H4 (cell line): Measurements from ENCODE around the gene MMP15. TPM values are rescaled to one million over a fixed set of nuclear protein-coding genes. Genes with fewer than 3 reads are reported as not detected.
"Not testable (repeated sequence)": the region's sequence is repeated elsewhere in the genome, so short reads cannot be mapped to it uniquely, and the experiment has no call there.

Experiments used
- DNase-seq: peaks from one replicate; pipeline ENCODE4 v3.0.0-alpha.2; 2015; ENCODE audit warnings: low spot score
- total RNA-seq: library from RNA; depleted of rRNA; stranded (reverse); fragments of >200 nt; shearing (Covaris generic); gene quantifications from 2 replicates; pipeline ENCODE4 v1.2.3, GENCODE V29; 2014

The MMP15 gene
- total RNA-seq, 1 experiment from 2014 or later, result 2.0 TPM

DNA sequence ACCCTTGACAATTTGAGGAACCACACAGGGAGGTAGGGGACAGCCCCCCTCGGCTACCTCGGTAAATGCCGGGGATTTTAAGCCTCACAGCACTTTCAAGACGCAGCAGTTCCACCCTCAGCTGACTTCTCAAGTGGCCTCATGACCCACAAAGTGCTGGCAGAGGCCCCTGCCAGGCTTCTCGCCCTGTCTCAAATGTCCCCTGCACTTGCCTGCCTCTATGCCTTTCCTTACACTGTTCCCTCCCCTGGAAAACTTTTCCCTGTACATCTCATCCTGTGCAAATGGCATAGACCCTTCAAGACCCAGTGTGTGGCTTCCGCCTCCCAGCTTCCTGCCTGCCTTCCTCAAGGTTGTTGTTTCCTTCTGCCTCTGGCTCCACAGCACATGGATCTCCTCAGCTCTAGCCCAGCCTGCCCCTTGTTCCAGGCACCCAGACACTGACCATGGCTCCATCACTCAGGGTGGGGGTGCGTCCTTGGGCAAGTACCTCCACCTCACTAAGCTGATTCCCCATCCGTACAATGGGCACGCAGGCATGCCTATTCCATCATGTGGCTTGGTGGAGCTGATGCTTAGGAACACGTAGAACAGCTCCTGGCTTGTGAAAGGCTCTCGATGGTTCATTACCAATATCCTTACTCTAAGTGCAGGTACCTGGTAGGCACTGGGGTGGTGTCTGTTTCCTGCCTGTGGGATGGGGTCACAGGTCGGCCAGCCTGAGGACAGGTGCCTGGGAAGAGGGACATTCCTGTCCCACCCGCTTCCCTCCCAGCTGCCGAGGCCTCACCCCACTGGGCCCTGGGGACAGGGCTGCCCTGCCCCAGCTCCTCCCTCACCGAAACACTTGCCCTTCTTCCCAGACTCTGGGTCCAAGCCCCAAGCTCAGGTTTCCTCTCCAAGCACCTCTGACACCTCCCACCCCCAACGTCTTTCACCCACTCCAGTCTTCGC lies 24.0 kb downstream of the MMP15 start:
- DNase-seq, result no peak

GRCh38 chr16:58051296-58051695 lies 25.7 kb downstream of the MMP15 start:
- no peak for DNase-seq

DNA sequence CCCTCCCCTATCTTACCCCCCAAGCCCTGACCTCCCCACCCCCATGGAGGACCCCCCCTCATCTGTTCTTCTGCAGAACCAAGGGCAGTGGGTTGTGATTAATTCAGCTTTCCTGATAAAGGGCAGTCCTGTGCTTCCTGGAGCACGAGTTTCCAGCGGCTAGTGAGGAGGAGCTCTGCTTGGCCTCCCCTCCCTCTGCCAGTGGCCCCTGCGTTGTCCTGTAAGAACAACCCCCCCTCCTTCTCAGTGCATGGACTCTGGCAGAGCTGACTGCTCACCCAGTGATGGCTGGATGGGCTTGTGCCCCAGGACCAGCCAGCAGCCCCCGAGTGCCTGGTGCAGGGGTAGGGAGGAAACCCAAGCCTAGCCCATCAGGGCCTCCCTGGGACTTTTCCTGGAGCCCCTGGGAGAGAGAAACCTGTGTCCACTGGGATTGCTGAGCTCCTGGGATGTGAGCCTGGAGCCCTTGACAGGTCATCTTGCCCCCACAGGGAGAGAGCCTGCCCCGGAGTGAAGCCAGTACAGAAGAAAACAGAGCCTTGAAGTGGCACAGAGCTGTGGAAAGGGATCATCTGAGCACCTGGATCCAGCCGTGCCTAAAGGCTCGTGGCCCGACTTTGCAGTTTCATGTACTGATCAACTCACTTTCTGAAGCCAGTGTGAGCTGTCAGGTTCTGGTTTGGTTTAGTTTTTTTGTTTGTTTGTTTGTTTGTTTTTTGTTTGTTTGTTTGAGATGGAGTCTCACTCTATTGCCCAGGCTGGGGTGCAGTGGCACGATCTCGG lies 26.5 kb downstream of the MMP15 start:
- no peak for DNase-seq

DNA sequence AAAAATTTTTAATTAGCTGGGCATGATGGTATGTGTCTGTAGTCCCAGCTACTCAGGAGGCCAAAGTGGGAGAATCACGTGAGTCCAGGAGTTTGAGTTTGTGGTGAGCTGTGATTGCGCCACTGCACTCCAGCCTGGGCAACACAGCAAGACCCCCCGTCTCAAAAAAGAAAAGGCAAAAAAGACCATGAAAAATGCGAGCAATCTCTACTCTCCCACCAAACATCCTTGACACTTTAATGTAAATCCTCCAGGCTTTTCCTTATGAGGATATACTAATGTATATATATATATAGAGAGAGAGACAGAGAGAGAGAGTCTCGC lies 28.1 kb downstream of the MMP15 start:
- DNase-seq, result no peak

DNA sequence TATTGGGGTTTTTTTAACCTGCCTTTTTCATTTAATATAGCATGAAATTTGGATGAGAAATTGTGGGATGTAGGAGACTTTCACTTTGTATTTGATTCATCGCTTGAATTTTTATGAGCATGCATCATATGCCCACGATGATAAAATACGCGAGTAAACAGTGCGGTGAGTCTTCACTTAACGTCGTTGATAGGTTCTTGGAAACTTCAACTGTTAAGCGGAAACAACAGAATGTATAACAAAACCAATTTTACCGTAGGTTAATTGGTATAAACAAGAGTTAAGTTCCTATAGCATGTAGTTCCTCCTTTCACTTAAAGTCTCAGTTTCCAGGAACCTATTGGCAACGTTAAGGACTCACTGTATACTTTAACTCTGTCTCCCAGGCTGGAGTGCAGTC lies 28.7 kb downstream of the MMP15 start:
- DNase-seq, result no peak

DNA sequence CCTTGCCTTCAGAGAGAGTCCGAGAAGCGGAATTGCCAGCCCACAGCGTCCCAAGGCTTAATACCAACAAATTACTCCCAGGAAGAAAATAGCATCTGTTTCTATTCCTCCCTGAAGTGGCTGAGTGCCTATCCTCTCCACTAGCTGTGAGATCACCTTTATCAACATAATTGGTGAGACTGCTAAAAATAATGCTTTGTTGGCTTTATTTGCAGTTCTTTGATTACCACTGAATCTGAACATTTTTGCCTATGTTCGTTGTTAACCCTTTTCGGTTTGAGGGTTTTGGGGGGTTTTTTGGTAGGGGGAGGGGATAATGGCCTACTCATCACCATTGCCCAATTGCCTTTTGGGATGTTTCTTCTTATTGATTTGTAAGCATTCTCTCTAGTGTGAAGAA lies 31.0 kb downstream of the MMP15 start:
- no peak for DNase-seq

GRCh38 chr16:58057121-58057520 lies 31.6 kb downstream of the MMP15 start:
- DNase-seq, result no peak

DNA sequence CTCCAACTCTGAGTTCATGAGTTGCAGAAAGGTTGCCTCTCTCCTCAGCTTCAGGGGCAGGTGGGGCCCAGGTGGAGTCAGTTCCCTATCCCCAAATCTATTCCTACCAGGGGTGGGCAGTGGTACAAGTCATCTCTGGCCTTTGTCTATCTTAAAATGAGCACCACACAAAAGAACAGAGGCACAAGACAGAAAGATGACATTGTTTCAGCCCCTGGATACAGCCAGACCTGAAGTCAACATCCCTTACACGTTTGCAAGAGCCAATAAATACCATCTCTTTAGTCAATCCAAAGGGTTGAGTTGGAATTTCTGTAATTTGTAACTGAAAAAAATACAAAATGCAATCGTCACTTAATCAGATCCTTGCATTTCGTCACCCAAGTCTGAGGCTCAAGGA lies 32.2 kb downstream of the MMP15 start:
- DNase-seq, result no peak

DNA sequence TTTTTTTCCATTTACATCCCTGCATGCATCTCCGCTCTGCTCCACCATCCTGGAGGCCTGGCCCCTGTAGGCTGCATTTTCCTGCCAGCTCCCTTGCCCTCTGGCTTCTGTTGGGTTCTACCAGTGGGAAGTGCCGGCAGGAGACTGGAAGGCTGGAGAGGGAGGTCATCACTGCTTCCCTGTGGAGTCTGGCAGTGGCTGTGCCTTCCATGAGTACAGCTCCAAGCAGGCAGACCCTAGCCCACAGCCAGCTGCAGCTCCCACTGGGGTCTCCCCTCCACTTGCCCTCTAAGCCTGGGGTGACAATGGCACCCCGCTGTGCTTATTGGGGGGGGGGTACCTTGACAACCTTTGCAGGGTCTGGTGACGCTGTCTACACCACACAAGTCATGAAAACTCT lies 37.3 kb downstream of the MMP15 start:
- no peak for DNase-seq

- DNase-seq, result no peak
Measured at GRCh38 chr16:58063377-58064076, 38.0 kb downstream of the MMP15 start.

- no peak for DNase-seq
Measured at GRCh38 chr16:58070585-58070984, 45.0 kb downstream of the MMP15 start.

- not testable (repeated sequence) for DNase-seq
Measured at GRCh38 chr16:58072134-58072533, 46.6 kb downstream of the MMP15 start.

- not testable (repeated sequence) for DNase-seq
Measured at GRCh38 chr16:58073086-58073485, 47.5 kb downstream of the MMP15 start.

DNA sequence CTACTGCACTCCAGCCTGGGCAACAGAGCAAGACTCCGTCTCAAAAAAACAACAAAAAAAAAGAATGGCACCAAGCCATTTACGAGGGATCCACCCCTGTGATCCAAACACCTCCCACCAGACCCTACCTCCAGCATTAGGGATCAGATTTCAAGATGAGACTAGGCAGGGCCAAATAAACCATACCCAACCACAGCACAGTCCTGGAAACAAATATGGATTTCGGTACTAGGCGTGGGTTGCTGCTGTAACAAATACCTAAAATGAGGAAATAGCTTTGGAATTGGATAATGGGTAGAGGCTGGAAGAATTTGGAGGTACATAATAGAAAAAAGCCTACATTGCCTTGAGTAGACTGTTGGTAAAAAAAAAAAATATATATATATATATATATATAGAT lies 49.1 kb downstream of the MMP15 start:
- no peak for DNase-seq

DNA sequence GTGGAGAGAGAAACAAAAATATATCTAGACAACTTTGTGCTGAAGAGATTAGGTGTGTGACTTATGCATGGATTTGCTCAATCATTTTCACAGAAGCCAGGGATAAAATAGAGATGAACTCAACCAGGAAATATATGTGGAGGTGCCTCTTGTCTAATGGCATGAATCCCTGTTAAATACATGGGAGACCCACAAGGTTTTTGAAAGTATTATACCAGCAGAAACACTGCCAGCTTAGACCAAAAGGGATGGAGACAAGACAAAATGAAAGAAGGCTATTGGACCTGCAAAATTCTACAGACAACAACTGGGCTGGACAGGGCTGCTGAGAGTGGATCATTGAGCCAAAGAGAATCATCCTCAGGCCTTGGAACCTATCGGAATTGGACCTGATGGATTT lies 51.0 kb downstream of the MMP15 start:
- no peak for DNase-seq

DNA sequence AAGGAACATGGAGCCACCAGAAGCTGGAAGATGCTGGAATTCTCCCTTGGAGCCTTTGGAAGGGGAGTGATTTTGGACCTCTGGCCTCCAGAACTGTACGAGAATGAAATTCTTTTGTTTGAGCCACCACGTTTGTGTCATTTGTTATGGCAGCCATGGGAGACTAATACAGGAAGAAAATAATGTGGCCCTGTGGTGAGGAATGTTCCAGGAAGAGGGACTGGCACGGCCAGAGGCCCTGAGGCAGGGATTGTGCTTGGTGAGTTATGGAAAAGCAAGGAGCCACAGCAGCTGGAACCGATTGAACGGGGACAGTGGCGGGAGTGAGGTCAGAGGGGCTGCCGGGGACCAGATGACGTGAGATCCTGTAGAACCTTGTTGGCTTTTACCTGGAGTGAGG lies 52.2 kb downstream of the MMP15 start:
- no peak for DNase-seq

DNA sequence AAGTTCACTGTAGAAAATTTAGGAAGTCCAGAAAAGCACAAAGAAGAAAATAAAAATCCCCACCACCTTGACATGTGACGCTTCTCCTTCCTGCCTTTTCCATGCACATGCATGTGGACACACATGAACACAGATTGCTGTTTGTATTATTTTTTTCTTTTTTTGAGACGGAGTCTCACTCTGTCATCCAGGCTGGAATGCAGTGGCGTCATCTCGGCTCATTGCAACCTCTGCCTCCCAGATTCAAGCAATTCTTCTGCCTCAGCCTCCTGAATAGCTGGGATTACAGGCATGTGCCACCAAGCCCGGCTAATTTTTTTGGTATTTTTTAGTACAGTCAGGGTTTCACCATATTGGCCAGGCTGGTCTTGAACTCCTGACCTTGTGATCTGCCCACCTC lies 55.1 kb downstream of the MMP15 start:
- DNase-seq, result not testable (repeated sequence)

DNA sequence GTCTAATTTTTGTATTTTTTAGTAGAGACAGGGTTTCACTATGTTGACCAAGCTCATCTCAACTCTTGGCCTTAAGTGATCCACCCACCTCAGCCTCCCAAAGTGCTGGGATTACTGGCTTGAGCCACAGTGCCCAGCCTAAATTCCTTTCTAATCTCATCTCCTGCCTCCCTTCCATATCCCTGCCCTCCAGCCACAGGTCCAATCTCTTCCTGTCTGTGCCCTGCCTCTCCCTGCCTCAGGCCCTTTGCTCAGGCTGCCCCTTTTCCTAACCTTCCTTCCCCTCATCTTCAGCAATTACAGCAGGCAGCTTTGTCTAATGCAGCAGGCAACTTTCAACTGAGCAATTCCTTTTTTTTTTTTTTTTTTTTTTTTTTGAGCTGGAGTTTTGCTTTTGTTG lies 56.8 kb downstream of the MMP15 start:
- no peak for DNase-seq

DNA sequence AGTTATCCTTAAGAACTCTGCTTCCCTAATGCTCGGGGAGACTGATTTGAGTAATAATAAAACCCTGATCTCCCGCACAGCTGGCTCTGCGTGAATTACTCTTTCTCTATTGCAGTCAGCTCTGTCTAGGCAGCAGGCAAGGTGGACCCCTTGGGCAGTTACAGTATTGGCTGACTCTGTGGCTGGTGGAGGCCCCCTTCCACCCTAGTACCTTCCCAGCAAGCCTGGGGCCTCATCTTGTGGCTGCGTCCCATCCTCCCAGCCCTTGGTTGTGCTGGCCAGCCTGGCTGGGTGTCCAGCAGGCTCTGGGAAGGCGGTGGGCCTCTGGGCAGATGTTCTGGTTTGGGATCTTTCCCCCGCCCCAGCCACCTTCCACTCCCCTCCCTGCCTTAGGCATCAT lies 59.1 kb downstream of the MMP15 start:
- DNase-seq, result no peak

- no peak for DNase-seq
Measured at GRCh38 chr16:58085171-58085570, 59.6 kb downstream of the MMP15 start.

DNA sequence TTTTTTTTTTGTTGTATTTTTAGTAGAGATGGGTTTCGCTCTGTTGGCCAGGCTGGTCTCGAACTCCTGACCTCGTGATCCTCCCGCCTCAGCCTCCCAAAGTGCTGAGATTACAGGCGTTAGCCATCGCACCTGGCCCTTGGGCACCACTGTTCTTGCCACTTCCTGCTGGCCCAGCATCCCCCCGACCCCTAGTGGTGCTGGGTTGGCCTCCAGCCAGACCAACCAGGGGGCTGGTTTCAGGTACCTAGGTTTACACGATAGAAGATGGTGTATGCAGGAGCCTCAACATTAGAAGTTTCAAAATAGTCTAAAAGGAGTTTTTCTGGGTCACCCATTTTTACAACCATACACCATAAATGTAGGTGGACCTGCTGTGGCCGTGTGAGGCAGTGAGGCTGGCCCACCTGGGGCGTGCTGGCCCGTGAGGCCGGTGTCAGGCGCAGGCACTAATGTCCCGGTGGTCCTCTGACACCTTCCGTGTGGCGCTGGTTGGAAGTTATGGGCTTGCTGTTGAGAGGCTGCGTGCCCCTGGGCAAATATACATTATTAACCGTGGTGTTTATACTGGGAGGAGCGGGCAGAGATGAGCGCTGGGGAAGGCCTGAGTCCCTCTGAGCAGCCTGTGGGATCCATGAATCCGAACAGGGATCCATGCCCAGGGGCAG lies 60.2 kb downstream of the MMP15 start:
- DNase-seq, result no peak
